HUDEP-2 (cell line): ENCODE results near the gene RIMKLA.

Experiments used
- DNase-seq, 76 experiments: peaks; one replicate each; lab custom pipeline; 2025; ENCODE audit not compliant: unreplicated experiment in 76 of 76; lab: John Stamatoyannopoulos, UW

The RIMKLA gene

DNA sequence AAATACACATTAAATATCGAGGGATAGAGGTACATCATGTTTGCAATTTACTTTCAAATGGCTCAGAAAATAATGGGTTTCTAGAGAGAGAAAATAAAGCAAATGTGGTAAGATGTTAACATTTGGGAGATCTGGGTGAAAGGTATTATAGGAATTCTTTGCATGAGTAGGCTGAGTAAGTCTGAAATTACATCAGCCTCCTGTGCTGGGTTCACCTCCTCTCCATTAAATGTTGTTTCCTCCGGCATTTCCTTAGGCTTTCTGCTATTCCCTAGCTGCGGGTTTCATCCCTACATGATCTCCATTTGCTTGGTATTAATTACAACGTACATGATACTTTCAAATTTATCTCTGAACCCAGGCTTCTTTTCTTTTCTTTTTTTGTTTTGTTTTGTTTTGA, 43.6 kb downstream of the RIMKLA start:
- no peak for DNase-seq

DNA sequence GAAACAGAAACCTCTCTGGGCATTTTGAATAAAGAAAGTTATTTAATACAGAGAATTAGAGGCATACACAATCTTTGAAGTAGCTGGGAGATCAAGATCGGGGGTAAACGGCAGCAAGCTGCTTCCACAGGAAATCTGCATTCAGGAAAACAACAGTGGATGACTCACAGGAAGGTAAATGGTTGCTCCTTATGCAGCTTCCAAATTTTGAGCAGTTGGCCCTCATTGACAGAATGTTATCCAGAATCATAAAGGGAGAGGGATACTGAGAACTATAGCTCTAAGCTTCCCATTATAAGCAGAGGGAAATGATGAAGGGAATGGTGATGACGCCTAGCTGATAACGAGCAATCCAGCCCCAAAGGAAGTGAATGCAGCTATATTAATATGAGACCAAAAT, 46.6 kb downstream of the RIMKLA start:
- DNase-seq = no peak

DNA sequence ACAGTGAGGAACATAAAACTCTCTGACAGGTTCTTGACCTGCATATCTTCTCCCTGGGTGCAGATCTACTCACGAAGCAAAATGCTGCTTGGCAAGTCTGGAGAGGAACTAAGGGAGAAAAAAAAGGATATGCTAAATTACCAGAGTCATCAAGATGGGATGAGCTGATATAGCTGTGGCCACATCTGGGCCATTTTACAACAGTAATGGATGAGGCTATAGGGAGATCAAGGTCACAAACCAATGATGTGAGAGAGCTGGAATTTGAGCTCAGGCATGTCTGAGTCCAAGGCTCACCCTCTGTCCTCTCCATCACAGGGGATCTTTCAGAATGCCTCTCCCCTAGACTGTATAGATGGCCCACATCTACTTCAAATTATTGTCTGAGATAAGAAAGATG, 49.0 kb downstream of the RIMKLA start:
- no peak for DNase-seq

DNA sequence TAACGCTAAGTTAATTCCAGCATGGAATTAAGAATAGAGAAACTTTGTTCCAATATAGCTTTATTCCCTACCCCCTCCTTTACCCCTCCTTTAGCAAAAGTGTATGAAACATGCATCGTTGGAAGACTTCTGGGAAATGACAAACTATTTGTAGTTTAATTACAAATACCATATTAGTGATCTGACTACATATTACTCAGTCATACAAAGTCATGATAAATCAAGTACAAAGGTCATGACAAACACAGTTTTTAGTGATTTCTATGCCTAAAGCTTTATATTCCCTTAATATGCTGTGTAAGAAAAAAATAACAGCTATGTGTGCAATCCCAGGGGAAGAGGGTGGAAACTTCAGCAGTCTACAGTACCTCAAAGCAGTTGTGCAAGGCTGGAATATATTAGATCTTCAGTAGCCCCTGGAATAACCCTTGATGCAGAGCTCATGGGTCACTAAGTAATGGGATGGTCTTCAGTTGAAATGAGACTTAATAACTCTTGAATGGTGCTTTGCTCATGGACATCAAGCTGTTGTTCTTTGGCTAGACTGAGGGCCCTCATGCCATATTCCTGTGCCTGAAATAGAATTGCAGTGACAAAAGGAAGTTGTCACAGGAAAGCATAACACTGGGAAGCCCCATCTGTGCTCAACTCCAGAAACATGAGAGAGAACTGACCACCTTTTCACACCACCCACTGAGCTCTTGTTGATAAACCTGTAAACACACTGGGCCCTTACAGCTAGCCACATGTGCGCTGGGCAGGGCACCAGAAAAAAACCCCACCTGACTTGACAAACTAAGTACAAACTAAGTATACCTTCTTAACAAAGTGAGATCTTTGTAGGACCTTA, 49.9 kb downstream of the RIMKLA start:
- no peak for DNase-seq

DNA sequence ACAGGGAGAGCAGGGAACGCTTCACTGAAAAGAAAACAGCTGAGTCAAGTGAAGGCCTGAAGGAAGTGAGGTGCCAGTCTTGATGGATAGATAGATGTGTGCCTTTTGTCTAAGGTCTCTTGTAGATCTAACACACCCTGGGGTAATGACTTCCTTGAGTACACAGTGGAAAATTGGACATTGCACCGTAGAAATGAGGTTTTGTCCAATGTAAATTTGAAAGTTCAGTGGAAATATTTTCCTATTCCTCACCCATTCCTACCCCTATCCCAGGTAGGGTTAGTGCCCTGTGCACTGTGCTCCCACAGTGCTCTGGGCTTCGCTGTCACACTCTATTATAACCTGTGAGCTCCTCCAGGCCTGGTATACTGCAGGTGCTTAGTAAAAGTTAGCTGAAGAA, 50.9 kb downstream of the RIMKLA start:
- DNase-seq = no peak

DNA sequence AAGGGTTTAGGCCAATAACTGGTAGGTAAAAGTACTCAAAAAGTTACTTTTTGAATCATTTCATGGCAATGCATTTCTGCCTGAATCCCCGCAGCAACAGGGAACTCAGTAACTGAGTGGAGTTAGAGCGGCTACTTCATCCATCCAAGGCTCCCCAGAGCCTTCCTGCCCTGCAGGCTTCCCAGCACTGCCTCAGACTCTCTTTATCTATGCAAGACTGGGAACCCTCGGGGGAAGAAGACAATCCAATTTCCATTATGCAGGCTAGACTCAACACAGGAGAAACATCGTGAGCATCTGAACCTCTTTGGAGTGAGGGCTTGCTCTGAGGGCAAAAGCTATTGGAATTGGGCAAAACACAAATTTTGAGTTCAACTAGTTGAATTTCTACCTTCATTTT, 52.1 kb downstream of the RIMKLA start:
- no peak for DNase-seq

DNA sequence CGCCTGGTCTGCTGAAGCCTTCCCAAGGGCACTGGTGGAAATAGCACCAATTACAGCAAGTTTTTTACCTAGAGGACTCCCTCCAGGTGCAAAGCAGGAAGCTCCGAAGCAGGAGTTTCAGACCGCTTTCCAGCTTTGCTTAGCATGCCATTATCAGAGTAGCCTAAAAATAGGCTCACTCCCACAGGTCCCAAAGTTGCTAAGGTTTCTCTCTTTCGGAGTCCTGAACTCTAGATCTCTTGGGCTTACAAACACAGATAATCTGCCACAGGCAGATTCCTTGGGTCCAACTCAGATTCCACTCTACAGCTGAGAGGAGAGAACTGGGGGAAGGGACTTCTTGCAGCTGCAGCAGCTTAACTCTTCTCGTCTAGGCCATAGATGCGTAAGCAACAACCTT, 52.8 kb downstream of the RIMKLA start:
- DNase-seq = no peak

DNA sequence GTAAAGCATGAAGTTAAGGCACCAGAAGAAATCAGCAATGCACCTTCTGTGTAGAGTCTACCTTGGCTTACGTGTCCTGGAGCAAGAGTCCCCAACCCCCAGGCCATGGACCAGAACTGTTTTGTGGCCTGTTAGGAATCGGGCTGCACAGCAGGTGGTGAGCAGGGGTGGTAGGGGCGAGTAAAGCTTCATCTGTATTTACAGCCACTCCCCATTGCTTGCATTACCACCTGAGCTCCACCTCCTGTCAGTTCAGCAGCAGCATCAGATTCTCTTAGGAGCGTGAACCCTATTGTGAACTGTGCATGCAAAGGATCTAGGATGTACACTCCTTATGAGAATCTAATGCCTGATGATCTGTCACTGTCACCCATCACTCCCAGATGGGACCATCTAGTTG, 53.7 kb downstream of the RIMKLA start:
- no peak for DNase-seq

DNA sequence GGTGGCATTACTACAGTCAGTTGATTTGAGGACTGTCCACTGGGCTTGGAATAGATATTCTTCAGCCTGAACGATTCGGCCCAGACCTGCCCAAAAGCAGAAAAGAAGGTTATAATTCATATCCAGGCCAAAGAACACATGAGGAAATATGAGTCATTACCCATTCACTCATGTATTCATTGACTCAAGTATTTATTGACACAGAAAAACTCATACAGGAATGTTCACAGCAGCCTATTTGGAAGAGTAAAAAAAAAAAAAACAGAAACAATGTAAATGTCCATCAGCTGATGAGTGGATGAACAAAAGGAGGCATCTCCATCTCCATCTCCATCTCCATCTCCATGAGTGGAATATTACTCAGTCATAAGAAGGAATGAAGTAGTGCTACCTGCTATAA, 59.3 kb downstream of the RIMKLA start:
- DNase-seq = no peak

DNA sequence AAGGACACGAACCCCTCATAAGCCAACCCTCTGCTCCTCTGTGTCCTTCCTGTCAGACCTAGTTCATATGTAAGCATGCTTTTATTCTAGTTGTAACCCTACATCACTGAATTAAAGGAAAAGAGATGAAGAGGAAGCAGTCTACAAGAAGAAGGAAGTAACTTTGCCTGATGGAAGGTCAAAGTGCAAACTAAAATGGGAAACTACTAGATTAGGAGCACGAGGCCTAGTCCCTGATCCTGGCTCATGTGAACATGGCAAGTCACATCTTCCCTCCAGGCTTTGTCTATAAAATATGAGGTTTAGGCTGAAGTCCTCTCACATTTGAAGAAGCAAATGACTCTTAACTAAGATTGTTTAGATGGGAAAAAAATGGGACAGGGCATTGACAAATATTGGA, 62.1 kb downstream of the RIMKLA start:
- DNase-seq = no peak

DNA sequence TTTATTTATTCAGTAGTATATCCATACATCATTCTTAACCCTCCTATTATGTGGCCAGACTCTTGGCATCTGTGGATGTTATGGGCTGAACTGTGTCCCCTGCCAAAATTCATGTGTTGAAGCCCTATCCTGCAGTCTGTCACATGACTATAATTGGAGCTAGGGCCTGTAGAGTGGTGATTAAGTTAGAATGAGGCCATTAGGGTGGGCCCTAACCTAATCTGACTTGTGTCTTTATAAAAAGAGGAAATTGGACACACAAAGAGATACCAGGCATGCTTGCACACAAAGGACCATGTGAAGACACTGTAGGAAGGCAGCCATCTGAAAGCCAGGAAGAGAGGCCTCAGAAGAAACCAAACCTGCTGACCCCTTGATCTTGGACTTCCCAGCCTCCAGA, 68.7 kb downstream of the RIMKLA start:
- DNase-seq = peak in 3 of 76 experiments; percentile 5 to 31 (median 8)

DNA sequence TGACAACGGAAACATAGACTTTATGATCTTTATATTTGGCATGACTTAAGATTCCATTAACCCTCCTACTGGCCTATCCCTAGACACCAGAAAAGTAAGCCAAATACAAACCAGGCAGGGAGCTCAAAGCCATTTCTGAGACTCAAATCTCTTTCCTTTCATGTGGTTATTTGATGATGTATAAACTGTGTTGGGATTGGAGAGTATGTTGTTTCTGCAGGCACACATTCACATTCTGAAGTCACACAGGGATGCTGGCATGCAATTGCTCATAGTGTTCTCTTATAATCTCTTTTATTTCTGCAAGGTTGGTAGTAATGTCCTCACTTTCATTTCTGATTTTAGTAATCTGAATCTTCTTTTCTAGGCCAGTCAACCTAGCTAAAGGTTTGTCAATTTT, 69.5 kb downstream of the RIMKLA start:
- no peak for DNase-seq

DNA sequence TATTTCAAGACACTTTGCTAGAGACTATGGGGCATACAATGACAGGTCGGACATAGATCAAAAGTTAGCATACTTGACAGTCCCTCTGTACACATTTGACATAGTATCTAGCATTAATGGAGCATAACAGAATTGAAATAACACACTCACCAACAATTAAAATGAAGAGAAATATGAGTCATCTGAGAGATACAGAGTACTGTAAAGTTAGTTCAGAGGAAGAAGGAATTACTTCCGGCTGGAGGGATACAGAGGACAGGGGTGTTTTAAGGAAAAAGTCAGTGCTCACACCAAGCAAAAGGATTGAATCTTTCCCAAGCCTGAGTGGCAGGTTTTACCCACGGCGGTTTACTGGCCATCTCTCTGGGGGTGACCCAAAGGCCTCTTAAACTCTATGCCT, 72.8 kb downstream of the RIMKLA start:
- no peak for DNase-seq

DNA sequence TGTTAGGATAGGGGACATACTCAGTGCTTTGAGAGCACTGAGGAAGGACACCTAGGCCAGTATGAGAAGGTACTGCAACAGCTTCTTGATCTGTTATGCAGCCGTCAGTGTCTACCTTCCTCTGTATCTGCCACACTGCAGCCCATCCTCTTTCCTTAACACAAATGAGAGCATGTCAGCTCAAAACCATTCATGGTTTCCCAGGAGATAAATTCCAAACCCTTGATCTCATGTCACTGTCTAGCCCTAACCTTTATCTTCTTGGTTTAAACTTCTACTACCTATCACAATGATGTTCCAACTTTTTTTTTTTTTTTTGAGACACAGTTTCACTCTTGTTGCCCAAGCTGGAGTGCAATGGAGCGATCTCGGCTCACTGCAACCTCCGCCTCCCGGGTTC, 73.8 kb downstream of the RIMKLA start:
- no peak for DNase-seq

DNA sequence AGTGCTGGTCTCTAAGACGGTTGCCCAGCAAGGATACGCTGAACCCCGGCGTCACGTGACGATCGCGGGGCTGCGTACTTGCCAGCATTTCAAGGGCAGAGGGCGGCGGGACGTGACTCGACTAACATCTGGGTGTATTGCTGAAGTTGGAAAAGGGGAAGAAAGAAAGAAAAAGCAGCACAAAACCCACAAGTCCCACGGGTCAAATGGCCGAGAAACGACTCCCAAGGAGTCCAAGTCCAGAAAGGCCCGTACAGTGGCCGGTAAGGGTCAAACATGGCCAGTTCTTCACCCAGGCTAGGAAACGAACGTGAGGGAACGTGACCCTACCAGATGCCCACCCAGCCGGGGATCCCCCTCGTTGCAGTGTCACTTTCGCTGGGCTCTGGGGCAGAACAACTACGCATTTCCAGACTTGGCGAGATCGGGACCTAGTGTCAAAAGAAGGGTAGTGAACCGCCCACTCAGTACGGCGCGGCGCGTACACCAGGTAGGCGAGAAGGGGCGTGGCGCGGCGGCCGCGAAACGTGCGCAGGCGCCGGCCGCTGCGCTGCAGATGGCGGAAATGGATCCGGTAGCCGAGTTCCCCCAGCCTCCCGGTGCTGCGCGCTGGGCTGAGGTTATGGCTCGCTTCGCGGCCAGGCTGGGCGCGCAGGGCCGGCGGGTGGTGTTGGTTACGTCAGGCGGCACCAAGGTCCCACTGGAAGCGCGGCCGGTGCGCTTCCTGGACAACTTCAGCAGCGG, 75.6 kb downstream of the RIMKLA start, which contains the start of the genes PPCS and ZMYND12:
TSS of gene PPCS (plus strand) at position 534 of the 744 bp plus-strand sequence. CDS start at position 557, 23 bp downstream.
TSS of gene ZMYND12 (minus strand) at position 13 of the 744 bp plus-strand sequence. CDS start 25 bp downstream, outside the sequence.
- peak in 74 of 76 experiments; percentile 11 to 91 (median 71) for DNase-seq

DNA sequence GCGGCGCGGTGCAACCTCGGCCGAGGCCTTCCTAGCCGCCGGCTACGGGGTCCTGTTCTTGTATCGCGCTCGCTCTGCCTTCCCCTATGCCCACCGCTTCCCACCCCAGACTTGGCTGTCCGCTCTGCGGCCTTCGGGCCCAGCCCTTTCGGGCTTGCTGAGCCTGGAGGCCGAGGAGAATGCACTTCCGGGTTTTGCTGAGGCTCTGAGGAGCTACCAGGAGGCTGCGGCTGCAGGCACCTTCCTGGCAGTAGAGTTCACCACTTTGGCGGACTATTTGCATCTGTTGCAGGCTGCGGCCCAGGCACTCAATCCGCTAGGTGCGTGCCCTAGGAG, 76.1 kb downstream of the RIMKLA start:
- peak in 48 of 76 experiments; percentile 3 to 79 (median 41) for DNase-seq

DNA sequence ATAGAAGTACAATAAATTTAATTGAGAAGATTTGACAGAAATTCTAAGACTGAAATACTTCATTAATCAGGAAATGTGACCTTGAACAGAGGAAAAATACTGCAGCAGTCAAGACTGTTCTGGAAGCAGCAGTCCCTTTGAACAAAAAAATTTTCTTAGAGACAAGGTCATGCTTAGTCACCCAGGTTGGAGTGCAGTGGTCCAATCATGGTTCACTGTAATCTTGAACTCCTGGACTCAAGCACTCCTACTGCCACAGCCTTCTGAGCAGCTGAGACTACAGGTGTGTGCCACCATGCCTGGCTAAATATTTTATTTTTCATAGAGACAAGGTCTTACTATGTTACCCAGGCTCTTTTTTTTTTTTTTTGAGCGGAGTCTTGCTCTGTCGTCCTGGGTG, 80.6 kb downstream of the RIMKLA start:
- no peak for DNase-seq

DNA sequence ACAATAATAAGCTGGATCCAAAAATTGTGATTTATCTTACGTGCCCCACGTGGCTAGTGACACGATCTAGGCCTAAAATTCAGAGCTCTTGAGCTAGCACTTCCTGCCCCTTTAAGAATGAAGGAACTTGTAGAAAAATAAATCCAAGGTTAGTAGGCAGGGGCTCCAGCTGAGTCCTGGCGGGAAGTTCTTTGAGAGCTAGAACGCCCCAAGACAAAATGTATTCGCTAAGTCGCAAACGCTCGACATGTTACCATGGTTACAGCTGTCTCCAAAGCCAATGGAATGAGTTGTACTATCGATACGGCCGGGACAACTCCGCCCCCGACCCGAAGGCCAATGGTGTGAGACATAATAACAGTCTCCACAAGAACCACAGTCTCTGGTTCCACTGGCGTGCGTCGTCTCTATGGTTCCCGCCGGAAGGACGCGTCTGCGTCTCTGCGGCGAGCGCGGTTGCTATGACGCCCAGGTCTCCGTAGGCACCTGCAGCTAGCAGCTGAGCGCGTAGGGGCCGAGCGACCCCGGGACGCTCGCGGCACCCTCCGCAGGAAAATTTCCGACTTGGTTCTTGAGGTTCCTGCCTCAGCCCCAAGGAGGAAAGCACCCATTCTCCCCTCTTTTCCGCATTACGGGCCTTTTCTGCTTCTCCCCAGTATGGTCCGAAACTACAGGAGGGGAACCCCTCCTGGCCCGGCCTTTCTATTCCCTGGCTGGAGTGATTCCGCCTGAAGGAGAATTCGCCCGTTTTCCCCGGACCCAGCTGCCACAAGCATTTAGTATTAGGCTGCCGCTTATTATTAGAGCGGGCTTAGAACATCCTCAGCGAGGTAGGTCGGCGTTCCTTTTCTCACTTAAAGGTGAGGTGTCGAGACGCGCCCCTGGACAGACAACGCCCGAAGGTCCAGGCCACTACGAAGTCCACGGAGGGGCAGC, 82.5 kb downstream of the RIMKLA start, which contains the start of gene CCDC30:
TSS of gene CCDC30 (plus strand) at position 459 of the 936 bp plus-strand sequence. CDS start 17,266 bp downstream, outside the sequence.
- peak in 75 of 76 experiments; percentile 17 to 97 (median 93) for DNase-seq

DNA sequence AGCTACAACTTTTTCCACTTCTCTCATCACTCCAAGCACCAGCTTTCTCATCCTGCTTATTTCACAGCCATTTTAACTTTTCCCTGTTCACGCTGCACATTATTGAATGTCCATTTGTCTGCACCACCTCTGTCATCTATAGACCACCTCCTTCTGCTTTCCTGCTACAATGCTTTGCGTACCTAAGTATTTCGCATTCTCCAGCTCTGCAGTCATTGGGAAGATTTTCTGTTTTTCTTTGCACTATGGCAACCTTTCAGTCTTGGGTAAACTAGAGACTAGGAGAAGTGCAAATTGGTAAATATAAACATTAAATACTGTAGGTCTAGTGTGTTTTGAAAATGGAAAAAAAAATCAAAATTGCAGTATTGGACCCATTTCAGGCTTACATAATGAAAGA, 83.3 kb downstream of the RIMKLA start:
- DNase-seq = no peak

DNA sequence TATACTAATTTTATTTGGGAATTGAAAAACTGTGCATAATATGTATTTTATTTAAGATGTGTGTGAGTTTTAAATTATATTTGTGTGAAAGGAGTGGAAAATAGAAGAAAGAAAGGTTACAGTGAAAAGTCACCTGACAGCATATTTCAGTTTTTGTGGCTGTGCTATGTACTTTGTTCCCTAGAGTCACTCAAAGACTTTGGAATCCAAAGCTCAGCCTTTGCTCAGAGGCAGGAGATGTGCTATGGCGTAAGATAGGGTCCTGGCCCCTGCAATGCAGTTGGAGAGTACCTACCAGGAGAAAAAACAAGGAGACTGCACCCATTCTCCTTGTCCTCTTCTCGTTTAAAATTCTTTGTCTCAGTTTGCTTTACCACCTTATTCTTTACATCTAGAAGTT, 85.4 kb downstream of the RIMKLA start:
- DNase-seq = no peak

DNA sequence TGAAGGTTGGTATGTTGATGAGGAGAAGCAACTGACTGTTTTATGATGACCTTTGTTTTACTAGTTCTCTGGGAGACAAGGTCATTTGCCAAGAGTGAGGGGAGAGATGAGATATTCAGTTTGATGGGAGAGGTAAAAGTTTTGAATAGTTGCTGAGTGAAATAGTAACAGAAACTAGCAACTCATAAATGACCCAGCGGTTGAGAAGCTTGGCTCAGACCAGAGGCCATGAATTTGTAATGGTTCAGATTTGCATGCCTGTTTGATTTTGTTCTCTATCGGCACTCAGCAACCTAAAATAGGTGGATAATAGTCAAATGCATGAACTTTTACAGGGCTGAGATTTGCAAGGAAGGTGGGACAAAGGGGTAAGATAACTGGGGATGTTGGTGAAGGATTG, 89.1 kb downstream of the RIMKLA start:
- no peak for DNase-seq
